Ovary (tissue), 9 donors: ENCODE results near the gene ZNF346. TPM values are rescaled to one million over a fixed set of nuclear protein-coding genes. Genes with fewer than 3 reads are reported as not detected.

Source experiments
- DNase-seq, 5 donors: peaks; one replicate each; pipeline ENCODE4 v3.0.0-alpha.2; 2019 to 2020
- H3K27ac ChIP-seq, 2 donors: fragments of 200-600 bp; one replicate each; pipeline versions ENCODE4 v1.5.1 to v1.8.0; 2019 to 2022
- H3K27me3 ChIP-seq: fragments of 200-600 bp; one replicate; pipeline ENCODE4 v1.8.0; 2022
- H3K36me3 ChIP-seq: fragments of 200-600 bp; sonication (generic); one replicate; pipeline ENCODE4 v1.5.1; 2019
- H3K4me1 ChIP-seq: one replicate; pipeline ENCODE4 v1.8.1; 2013; ENCODE audit warnings: mild to moderate bottlenecking, moderate library complexity; ENCODE audit not compliant: insufficient read depth
- H3K4me3 ChIP-seq: fragments of 200-600 bp; sonication (generic); one replicate; pipeline ENCODE4 v1.5.1; 2017
- H3K9me3 ChIP-seq, 2 donors: fragments of 200-600 bp in 1 of 2; sonication (generic) in 1 of 2; one replicate each; pipeline versions ENCODE4 v1.5.1 to v1.8.1; 2013 to 2019; ENCODE audit warnings: mild to moderate bottlenecking in 1 of 2, moderate library complexity in 1 of 2
- CTCF ChIP-seq, 3 donors: fragments of 450-650 bp in 2 of 3; fragments of 200-600 bp in 1 of 3; IDR thresholded peaks; one replicate each; pipeline versions ENCODE4 v1.5.1 to v1.8.0; 2016 to 2022; ENCODE audit warnings: antibody characterized with exemption in 3 of 3, mild to moderate bottlenecking in 1 of 3
- EP300 ChIP-seq: sonication (generic); formaldehyde crosslinking; IDR thresholded peaks from one replicate; pipeline ENCODE4 v1.6.1; 2017; ENCODE audit warnings: antibody characterized with exemption
- POLR2A ChIP-seq: fragments of 450-650 bp; IDR thresholded peaks from one replicate; pipeline ENCODE4 v1.6.1; 2017; ENCODE audit warnings: antibody characterized with exemption, mild to moderate bottlenecking, moderate library complexity
- WGBS, 3 donors: extraction: QIAGEN DNeasy Blood & Tissue Kit in 1 of 3; methylation state at CpG; one replicate each; pipeline versions ENCODE4 v1.1.5 to v1.1.7; 2013 to 2017; 5-methylcytosine and 5-hydroxymethylcytosine counted together
- intact Hi-C, 4 donors: fragments of 100-400 bp; cut with DNase I; formaldehyde crosslinking; loops; one replicate each; pipeline versions ENCODE4 v1.11.0 to v1.15.1; 2022 to 2023
- polyA plus RNA-seq, 2 donors: library from polyadenylated mRNA; stranded (reverse); fragments of 200-250 nt in 1 of 2; fragments of 350-450 nt in 1 of 2; fragmentation: Illumina TruSeq in 1 of 2; extraction: RNeasy Lipid Tissue Mini Kit (QIAGEN cat#74804) in 1 of 2; gene quantifications; one replicate each; pipeline ENCODE4 v1.2.3, GENCODE V29; 2013 to 2014
- total RNA-seq, 7 donors: library from RNA; depleted of rRNA in 2 of 7; stranded (reverse); fragments of >200 nt in 2 of 7; fragmentation: NEBNext Ultra II Directional in 3 of 7; extraction: Animal tissue kit (Norgen Biotek cat#: 25700) in 3 of 7; gene quantifications; one replicate each; pipeline versions ENCODE4 v1.1.0 to v1.2.4, GENCODE V29; 2016 to 2023
- donor health status: DM: no; HTN: no; CAD: no; lungs with moderate emphysema.
- donor health status: DM: no; HTN: no; CAD: no.
- donor health status: Bipolar disorder and iron deficiency.
- donor health status: DM: yes; HTN: yes; CAD: no.
- donor health status: DM: no; HTN: no; CAD: no.
- donor health status: DM: yes; HTN: yes; CAD: no.

Gene ZNF346
- total and polyA plus RNA-seq, 9 donors: 15.2 to 27.7 (median 24.2) TPM

- no peak for DNase-seq
- no peak overlapping the region for H3K4me3 ChIP-seq
- no peak overlapping the region for H3K27ac ChIP-seq
- no peaks in the 10 kb centered on the region for H3K36me3 ChIP-seq
- no peaks in the 10 kb centered on the region for H3K27me3 ChIP-seq
- 87 to 90% (median 87%) methylated on average over 25 to 32 of the region's 32 CpGs for WGBS, 3 donors
- intact Hi-C loops: no loop called here
- no peaks in the 10 kb centered on the region for H3K9me3 ChIP-seq
- peaks cover 38% of the 10 kb centered on the region for H3K4me1 ChIP-seq
- TF ChIP-seq EP300: no peak
- no peak for TF ChIP-seq CTCF (IDR thresholded peaks at IDR 0.05)
- no peak for TF ChIP-seq POLR2A
These were observed 69.9 kb downstream of the ZNF346 start for GRCh38 chr5:177092178-177093081.

- intact Hi-C loops: no loop called here
- Histone ChIP-seq H3K9me3 (no peaks in the 10 kb centered on the region), H3K27ac (no peak overlapping the region), H3K36me3 (no peaks in the 10 kb centered on the region), H3K27me3 (no peaks in the 10 kb centered on the region), H3K4me1 (peaks cover 42% of the 10 kb centered on the region), H3K4me3 (no peak overlapping the region)
- DNase-seq: peak in 1 of 5 donors; percentile 48
- WGBS, 3 donors: 89 to 93% (median 92%) methylated on average over 26 to 40 of the region's 40 CpGs
- TF ChIP-seq POLR2A (no peak), EP300 (no peak), CTCF (IDR thresholded peaks at IDR 0.05) (no peak)
These were observed 70.7 kb downstream of the ZNF346 start for GRCh38 chr5:177093082-177093712.

DNA sequence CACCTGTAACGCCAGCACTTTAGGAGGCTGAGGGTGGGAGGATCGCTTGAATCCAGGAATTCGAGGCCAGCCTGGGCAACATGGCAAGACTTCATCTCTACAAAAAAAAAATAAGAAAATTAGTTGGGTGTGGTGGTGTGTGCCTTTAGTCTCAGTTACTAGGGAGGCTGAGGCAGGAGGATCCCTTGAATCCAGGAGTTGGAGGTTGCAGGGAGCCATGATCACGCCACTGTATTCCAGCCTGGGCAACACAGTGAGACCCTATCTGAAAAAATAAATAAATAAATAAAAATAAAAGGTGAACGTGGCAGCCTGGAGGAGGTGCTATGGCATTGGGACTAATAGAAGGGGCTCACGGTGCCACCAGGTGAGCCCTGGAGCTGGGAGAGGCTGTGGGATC is 71.3 kb downstream of the ZNF346 start:
- Histone ChIP-seq H3K36me3 (no peaks in the 10 kb centered on the region), H3K9me3 (no peaks in the 10 kb centered on the region), H3K27ac (no peak overlapping the region), H3K4me1 (peaks cover 44% of the 10 kb centered on the region), H3K4me3 (no peak overlapping the region), H3K27me3 (no peaks in the 10 kb centered on the region)
- TF ChIP-seq POLR2A (no peak), CTCF (IDR thresholded peaks at IDR 0.05) (no peak), EP300 (no peak)
- no peak for DNase-seq
- 86 to 91% (median 87%) methylated on average over 6 of the region's 6 CpGs for WGBS, 3 donors
- intact Hi-C loops: no loop called here

DNA sequence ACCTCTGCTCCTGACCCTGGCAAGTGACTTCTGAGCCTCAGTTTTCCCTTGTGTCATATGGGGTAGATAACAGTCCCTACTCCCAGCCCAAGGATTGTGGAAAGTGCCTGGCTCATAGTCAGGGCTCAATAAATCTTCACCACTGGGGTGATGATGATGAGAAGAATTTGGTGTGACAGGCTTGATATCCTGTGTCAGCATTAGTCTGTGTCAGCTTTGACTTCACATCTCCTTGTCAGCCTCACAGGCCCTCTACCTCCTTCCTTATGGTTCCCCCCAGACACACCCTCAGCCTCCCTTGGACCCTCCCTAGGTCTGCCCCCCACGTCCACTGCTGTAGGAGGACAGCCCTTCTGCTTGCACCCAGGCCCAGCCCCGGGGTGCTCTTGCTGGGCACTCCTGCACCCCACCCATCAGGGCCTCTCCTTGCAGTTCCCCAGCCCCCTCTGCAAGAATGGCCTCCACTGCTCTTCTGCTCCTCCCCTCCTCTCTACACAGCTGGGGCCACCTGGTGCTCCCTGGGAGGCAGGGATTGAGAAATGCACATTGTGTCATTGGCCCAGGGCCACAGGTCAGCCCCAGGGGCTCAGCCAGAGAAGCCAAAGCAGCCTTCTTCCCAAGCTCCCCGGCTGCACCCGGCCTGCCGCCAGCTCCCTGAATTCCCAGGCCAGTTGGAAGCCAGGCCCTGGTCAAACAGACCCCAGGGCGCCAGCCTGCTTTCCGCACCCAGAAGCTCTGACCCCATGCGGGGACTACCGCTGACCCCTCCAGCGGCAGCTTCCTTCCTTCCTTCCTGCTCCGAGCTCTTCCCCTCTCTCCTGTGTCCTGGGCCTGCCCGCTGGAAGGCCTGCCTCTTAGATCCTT is 72.0 kb downstream of the ZNF346 start:
- no peak for TF ChIP-seq POLR2A
- TF ChIP-seq EP300: peak; percentile 61
- TF ChIP-seq CTCF (IDR thresholded peaks at IDR 0.05): no peak
- DNase-seq: peak; percentile 97 to 99 (median 98)

More for the DNA sequence above, 72.0 kb downstream of the ZNF346 start:
- intact Hi-C loops: no loop called here
- H3K4me3 ChIP-seq: no peak overlapping the region
- H3K27ac ChIP-seq: peak overlapping the region in 1 of 2 donors; percentile 37
- no peaks in the 10 kb centered on the region for H3K27me3 ChIP-seq
- H3K36me3 ChIP-seq: no peaks in the 10 kb centered on the region
- H3K4me1 ChIP-seq: peaks cover 42% of the 10 kb centered on the region
- WGBS, 3 donors: 5 to 22% (median 5%) methylated on average over 12 of the region's 12 CpGs
- H3K9me3 ChIP-seq: no peaks in the 10 kb centered on the region
